ENCODE data around the gene CLDN7. TPM values are rescaled to one million over a fixed set of nuclear protein-coding genes. Genes with fewer than 3 reads are reported as not detected.
A peak's percentile ranks its signal among the peaks of the same experiment; 100 is the strongest.

Gene CLDN7
- total RNA-seq, 4 donors from 2014 or later, result 1.4 to 16.9 (median 4.7) TPM; not detected in 1

DNA sequence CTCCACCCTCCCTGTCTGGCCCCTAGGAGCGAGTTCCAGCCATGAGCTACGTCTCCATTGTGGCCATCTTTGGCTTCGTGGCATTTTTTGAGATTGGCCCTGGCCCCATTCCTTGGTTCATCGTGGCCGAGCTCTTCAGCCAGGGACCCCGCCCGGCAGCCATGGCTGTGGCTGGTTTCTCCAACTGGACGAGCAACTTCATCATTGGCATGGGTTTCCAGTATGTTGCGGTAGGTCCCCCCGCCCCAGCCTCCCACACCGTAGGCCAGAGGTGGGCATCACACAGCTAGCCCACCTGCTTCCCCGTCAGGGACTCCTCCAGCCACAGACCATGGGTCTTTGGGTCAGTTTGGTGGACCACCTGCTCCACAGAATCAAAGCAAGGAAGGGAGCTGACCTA, 23.4 kb upstream of the CLDN7 start:
- Histone ChIP-seq H3K9me3 (no peaks in the 10 kb centered on the region), H3K4me3 (no peak overlapping the region), H3K27ac (peak overlapping the region in 3 of 4 donors; percentile 95 to 98 (median 98)), H3K36me3 (peaks cover 0 to 45% of the 10 kb centered on the region in 2 donors), H3K4me1 (peaks cover 0 to 95% (median 23%) of the 10 kb centered on the region in 3 donors), H3K27me3 (peaks cover 12% of the 10 kb centered on the region)
- WGBS, 2 donors (ENCODE audit: low coverage in 1 of 2), result 60 to 73% methylated on average over 3 to 4 of the region's 12 CpGs
- ATAC-seq, result no peak
- TF ChIP-seq, protein P1, sequence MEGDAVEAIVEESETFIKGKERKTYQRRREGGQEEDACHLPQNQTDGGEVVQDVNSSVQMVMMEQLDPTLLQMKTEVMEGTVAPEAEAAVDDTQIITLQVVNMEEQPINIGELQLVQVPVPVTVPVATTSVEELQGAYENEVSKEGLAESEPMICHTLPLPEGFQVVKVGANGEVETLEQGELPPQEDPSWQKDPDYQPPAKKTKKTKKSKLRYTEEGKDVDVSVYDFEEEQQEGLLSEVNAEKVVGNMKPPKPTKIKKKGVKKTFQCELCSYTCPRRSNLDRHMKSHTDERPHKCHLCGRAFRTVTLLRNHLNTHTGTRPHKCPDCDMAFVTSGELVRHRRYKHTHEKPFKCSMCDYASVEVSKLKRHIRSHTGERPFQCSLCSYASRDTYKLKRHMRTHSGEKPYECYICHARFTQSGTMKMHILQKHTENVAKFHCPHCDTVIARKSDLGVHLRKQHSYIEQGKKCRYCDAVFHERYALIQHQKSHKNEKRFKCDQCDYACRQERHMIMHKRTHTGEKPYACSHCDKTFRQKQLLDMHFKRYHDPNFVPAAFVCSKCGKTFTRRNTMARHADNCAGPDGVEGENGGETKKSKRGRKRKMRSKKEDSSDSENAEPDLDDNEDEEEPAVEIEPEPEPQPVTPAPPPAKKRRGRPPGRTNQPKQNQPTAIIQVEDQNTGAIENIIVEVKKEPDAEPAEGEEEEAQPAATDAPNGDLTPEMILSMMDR (IDR thresholded peaks at IDR 0.05), result no peak
- TF ChIP-seq EP300 (IDR thresholded peaks at IDR 0.05) (no peak), POLR2A (IDR thresholded peaks at IDR 0.05) (no peak), POLR2AphosphoS5 (IDR thresholded peaks at IDR 0.05) (no peak)

DNA sequence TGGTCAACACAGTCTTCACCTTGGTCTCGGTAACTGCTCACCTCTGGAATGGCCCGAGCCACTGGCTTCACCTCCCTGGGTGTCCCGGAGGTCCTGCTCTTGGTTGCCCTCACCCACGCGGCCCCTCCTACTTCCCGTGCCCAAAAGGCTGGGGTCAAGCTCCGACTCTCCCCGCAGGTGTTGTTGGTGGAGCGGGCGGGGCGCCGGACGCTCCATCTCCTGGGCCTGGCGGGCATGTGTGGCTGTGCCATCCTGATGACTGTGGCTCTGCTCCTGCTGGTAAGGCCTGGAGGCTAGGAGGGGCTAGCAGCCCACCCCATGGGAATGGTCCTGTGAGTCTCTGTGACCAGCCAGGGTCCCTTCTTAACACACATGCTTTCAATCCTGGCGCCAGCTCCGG, 22.6 kb upstream of the CLDN7 start:
- H3K4me3 ChIP-seq, result peak overlapping the region in 1 of 2 donors; percentile 86
- H3K9me3 ChIP-seq, result no peaks in the 10 kb centered on the region
- peaks cover 0 to 94% (median 24%) of the 10 kb centered on the region in 3 donors for H3K4me1 ChIP-seq
- no CpG with 5 or more reads among the region's 16 CpGs for WGBS, 2 donors (ENCODE audit: low coverage in 1 of 2)
- TF ChIP-seq POLR2AphosphoS5 (IDR thresholded peaks at IDR 0.05) (no peak), EP300 (IDR thresholded peaks at IDR 0.05) (no peak), POLR2A (IDR thresholded peaks at IDR 0.05) (no peak)
- TF ChIP-seq, protein P1 (IDR thresholded peaks at IDR 0.05), result no peak
- H3K27ac ChIP-seq, result peak overlapping the region in 3 of 4 donors; percentile 95 to 98 (median 98)
- ATAC-seq, result no peak
- peaks cover 4% of the 10 kb centered on the region for H3K27me3 ChIP-seq
- H3K36me3 ChIP-seq, result peaks cover 0 to 45% of the 10 kb centered on the region in 2 donors

DNA sequence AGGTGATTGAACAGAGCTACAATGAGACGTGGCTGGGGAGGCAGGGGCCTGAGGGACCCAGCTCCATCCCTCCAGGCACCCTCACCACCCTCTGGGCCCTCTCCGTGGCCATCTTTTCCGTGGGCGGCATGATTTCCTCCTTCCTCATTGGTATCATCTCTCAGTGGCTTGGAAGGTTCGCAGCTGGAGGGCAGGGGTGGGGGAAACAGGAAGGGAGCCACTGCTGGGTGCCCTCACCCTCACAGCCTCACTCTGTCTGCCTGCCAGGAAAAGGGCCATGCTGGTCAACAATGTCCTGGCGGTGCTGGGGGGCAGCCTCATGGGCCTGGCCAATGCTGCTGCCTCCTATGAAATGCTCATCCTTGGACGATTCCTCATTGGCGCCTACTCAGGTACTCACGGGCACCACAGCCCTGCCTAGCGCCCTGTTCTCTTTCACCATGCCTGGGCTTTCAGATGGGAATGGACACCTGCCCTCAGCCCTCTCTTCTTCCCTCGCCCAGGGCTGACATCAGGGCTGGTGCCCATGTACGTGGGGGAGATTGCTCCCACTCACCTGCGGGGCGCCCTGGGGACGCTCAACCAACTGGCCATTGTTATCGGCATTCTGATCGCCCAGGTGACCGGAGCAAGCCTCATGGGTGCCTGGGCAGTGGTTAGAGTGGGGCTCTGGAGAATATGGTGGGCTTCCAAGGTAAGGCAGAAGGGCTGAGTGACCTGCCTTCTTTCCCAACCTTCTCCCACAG, 21.4 kb upstream of the CLDN7 start:
- TF ChIP-seq, protein P1 (IDR thresholded peaks at IDR 0.05), result no peak
- TF ChIP-seq POLR2A (IDR thresholded peaks at IDR 0.05), result no peak
- TF ChIP-seq EP300 (IDR thresholded peaks at IDR 0.05), result no peak
- no peak for TF ChIP-seq POLR2AphosphoS5 (IDR thresholded peaks at IDR 0.05)
- 85% methylated on average over 5 of the region's 18 CpGs; no CpG with 5 or more reads in 1 of the 2 donors for WGBS, 2 donors (ENCODE audit: low coverage in 1 of 2)
- peaks cover 0 to 82% (median 24%) of the 10 kb centered on the region in 3 donors for H3K4me1 ChIP-seq
- peaks cover 0 to 45% of the 10 kb centered on the region in 2 donors for H3K36me3 ChIP-seq
- no peaks in the 10 kb centered on the region for H3K9me3 ChIP-seq
- H3K4me3 ChIP-seq, result peak overlapping the region; percentile 53 to 86
- H3K27me3 ChIP-seq, result no peaks in the 10 kb centered on the region
- H3K27ac ChIP-seq, result peak overlapping the region; percentile 81 to 98 (median 96)
- ATAC-seq, result no peak

DNA sequence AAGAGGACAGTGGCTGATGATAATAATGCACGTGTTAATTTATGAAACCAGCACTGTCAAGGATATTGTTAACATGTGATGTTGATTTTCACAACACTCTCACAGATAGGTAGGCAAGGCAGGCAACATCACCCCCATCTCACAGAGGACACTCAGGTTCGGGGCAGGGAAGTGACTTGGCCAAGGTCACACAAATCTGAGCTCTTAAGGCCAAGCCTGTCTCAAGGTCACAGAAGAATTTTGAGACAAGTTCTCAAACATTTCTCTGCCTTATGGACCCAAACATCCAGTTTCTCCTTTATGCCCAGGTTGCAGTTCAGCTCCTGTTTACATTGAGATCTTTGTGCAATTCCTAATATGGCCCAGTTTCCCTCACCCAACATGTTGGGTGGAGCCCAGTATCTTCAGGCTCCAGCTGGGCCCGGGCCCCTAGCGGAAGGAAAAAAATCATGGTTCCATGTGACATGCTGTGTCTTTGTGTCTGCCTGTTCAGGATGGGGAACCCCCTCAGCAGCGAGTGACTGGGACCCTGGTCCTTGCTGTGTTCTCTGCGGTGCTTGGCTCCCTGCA, 20.6 kb upstream of the CLDN7 start:
- Histone ChIP-seq H3K4me1 (peaks cover 0 to 76% (median 24%) of the 10 kb centered on the region in 3 donors), H3K27ac (peak overlapping the region; percentile 81 to 98 (median 96)), H3K4me3 (peak overlapping the region; percentile 53 to 86), H3K36me3 (peaks cover 0 to 44% of the 10 kb centered on the region in 2 donors), H3K27me3 (no peaks in the 10 kb centered on the region), H3K9me3 (no peaks in the 10 kb centered on the region)
- 25 to 43% methylated on average over 1 to 2 of the region's 6 CpGs for WGBS, 2 donors (ENCODE audit: low coverage in 1 of 2)
- TF ChIP-seq POLR2AphosphoS5 (IDR thresholded peaks at IDR 0.05) (peak; percentile 57), POLR2A (IDR thresholded peaks at IDR 0.05) (no peak)
- TF ChIP-seq, protein P1 (IDR thresholded peaks at IDR 0.05), result peak in 3 of 4 experiments; percentile 35 to 65 (median 57)
- no peak for ATAC-seq

All from gastroesophageal sphincter (tissue), 4 donors.